ENCODE measurements around the gene TDRD15. TPM values are rescaled to one million over a fixed set of nuclear protein-coding genes. Genes with fewer than 3 reads are reported as not detected.
"Not testable (repeated sequence)": the region's sequence is repeated elsewhere in the genome, so short reads cannot be mapped to it uniquely, and the experiment has no call there.

The TDRD15 gene
- 3.0 TPM for total RNA-seq

GRCh38 chr2:21123473-21124393, at the start of gene TDRD15:
TSS of gene TDRD15 (plus strand) at chr2:21123968. CDS start at chr2:21137468, 13,500 bp downstream.
- DNase-seq: no peak

GRCh38 chr2:21078296-21078695, 45.5 kb upstream of the TDRD15 start:
- no peak for DNase-seq

- DNase-seq: no peak
Measured at GRCh38 chr2:21083482-21083881, 40.3 kb upstream of the TDRD15 start.

- no peak for DNase-seq
Measured at GRCh38 chr2:21084401-21084800, 39.4 kb upstream of the TDRD15 start.

- no peak for DNase-seq
Measured at GRCh38 chr2:21092308-21092869, 31.4 kb upstream of the TDRD15 start.

- no peak for DNase-seq
Measured at GRCh38 chr2:21095178-21095577, 28.6 kb upstream of the TDRD15 start.

- DNase-seq: no peak
Measured at GRCh38 chr2:21095714-21096113, 28.1 kb upstream of the TDRD15 start.

- DNase-seq: no peak
Measured at GRCh38 chr2:21096458-21096857, 27.3 kb upstream of the TDRD15 start.

- DNase-seq: no peak
Measured at GRCh38 chr2:21097331-21097730, 26.4 kb upstream of the TDRD15 start.

GRCh38 chr2:21098294-21098693, 25.5 kb upstream of the TDRD15 start:
- DNase-seq: no peak

- DNase-seq: no peak
Measured at GRCh38 chr2:21099281-21099907, 24.4 kb upstream of the TDRD15 start.

- DNase-seq: not testable (repeated sequence)
Measured at GRCh38 chr2:21101514-21102155, 22.1 kb upstream of the TDRD15 start.

GRCh38 chr2:21102356-21102755, 21.4 kb upstream of the TDRD15 start:
- no peak for DNase-seq

- no peak for DNase-seq
Measured at GRCh38 chr2:21103274-21103891, 20.4 kb upstream of the TDRD15 start.

- no peak for DNase-seq
Measured at GRCh38 chr2:21104030-21104660, 19.6 kb upstream of the TDRD15 start.

GRCh38 chr2:21111012-21111411, 12.8 kb upstream of the TDRD15 start:
- DNase-seq: no peak

GRCh38 chr2:21117688-21118087, 6.1 kb upstream of the TDRD15 start:
- DNase-seq: no peak

- DNase-seq: peak; percentile 3
Measured at GRCh38 chr2:21118302-21118920, 5.4 kb upstream of the TDRD15 start.

- DNase-seq: no peak
Measured at GRCh38 chr2:21131861-21132260, 8.1 kb downstream of the TDRD15 start.

GRCh38 chr2:21135585-21135984, 11.8 kb downstream of the TDRD15 start:
- DNase-seq: no peak

GRCh38 chr2:21142149-21142548, 18.4 kb downstream of the TDRD15 start:
- no peak for DNase-seq
